8988T (cell line): ENCODE data around the gene CHST7.

Source experiments
- DNase-seq: peaks from one replicate; pipeline ENCODE4 v3.0.0; 2011

CHST7 gene

GRCh38 chrX:46610070-46610658 lies 36.6 kb downstream of the CHST7 start:
- no peak for DNase-seq

GRCh38 chrX:46611658-46612362 lies 38.2 kb downstream of the CHST7 start:
- DNase-seq: no peak

GRCh38 chrX:46617906-46618305 lies 44.3 kb downstream of the CHST7 start:
- DNase-seq: no peak

- no peak for DNase-seq
These were observed 45.4 kb downstream of the CHST7 start for GRCh38 chrX:46618947-46619346.

DNA sequence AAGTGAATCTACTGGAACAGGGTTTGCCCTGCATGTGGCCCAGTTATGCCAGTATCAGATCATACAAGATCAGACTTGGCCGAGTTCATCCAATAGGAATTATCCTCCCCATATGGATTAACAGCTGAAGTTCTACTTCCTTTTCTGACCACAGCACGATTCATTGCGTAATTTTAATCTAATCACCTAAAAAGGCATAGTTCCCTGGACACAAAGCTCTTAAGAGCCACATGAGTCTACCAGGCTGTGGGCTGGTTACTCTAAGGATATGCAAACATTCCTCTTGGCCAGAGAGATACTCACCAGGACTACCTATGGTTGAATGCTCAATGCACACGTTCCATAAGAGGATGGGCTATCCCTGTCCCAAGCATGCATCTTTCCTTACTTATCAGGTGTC lies 46.9 kb downstream of the CHST7 start:
- no peak for DNase-seq

DNA sequence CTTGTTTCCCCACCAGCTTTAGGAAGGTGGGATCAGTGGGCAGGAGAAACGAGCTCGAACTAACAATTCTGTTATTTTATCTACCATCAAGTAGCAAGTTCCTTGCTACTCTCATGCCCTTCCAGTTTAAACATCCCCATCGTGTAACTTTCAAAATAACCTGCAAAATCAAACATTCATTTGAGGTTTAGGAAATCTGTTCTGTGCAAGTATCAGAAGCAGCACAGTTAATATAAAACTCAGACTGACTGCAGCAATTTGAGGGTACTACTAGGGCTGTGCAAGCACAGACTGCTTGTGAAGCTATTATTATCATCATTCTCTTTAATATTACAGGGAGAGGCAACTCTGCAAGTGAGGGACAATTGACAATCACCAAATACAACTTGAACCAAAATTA lies 48.0 kb downstream of the CHST7 start:
- no peak for DNase-seq

DNA sequence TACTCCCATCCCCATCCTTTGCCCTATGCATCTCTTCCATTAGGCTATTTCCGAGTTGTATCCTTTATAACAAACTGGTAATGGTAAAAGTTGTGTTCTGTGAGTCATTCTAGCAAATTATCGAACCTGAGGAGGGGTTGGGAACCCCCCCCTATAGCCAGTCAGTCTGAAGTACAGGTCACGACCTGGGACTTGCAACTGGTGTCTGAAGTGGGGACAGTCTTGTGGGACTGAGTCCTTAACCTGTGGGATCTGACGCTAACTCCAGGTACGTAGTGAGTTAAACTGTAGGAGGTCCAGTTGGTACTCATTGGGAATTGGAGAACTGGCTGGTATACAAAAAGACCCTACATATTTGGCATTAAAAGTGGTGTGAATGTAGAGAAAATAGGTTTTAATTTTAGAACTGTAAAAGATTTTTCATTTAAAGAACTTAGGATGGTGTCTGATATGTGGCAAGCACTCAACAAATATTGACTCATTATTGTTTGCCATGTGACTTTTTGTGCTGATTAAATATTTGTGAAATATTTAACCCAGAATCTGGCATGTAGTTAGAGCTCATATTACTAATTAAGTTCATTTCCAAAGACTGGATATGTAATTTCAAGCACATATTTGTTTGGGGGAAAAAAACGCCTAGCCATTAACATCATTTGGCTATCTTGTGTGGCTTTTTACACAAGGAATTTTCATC lies 50.7 kb downstream of the CHST7 start:
- DNase-seq: no peak

GRCh38 chrX:46626566-46626965 lies 53.0 kb downstream of the CHST7 start:
- no peak for DNase-seq

DNA sequence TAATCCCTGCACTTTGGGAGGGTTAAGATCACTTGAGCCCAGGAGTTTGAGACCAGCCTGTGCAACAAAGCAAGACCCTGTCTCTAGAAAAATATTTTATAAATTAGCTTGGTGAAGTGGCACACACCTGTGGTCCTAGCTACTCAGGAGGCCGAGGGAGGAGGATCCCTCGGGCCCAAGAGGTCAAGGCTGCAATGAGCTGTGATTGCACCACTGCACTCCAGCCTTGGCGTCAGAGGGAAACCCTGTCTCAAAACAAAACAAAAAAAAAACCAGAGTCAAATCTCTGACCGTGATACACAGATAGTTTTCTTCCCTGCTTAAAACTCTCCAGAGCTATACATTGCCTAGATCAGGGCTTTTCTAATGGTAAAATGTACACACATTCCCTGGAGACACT lies 53.5 kb downstream of the CHST7 start:
- no peak for DNase-seq

DNA sequence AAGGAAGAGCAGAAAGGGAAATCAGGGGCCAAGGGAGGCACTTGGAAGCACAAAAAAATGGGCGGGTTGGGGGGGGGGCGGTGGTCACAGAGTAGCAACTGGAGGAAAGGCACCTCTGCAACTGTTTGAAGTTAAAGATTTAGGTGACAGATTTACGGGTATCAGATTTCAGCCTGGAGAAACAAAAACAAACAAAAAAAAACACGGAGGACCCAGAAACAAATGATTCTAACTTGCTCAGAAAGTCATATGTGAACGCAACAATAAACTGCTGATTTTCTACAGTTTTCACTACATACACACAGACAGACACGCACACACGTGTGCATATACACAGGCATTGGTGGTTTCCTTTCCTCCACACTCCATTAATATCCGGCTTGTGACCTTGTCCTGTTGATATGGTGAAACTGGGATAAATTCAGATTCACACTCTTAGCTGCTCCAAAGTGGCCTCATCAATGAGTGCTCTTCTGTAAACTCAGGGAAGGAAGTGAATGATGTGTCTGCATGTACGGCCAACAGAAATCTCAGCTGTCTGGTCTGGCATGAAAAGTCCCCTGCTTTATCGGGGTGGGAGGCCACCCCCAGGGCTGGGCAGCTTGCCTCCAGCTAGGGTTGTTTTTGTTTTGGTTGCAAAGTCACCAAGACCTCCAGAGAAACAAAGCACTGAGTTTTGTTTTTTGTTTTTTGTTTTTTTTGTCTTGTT lies 54.3 kb downstream of the CHST7 start:
- DNase-seq: no peak

DNA sequence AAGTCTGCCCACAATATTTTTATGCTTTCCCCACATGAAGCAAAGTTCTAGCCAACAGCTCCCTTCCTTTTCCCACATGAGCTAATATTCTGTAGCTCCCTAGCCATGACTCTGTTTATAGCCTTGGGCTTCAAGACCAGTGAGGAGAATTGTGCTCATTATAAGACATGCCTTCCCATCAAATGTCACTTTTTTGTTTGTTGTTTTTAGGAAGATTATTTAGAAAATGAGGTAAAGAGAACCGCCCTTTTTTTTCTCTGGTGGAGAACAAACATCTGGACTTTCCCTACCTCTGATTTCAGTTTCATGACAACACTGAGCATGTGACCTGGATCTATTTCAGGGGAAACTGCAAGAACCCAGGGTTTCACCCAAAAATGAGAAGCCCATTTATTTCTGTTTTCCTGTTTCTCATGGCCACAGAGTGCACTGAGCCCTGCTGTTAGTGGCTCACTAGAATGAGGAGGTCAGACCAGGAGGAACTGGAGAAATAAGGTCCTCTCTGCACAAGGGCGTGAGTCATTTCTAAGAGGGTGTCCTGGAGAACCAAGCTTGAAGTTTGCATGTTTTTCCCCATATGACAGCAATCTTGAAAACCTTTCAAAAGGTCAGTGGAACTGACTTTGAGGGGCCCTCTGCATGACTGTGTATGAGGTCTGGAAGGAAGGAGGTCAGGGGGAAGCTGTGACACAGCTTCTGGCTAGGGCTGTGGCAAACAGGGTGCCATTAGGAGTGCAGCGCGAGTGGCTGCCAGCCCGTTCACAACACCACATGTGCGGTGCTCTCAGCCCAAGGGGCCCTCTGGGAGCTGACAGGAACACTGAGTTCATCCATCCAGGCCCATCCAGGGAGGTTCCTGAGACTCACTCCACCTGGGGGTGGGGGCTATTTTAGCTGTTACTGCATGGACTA lies 55.2 kb downstream of the CHST7 start:
- no peak for DNase-seq

- DNase-seq: no peak
These were observed 56.6 kb downstream of the CHST7 start for GRCh38 chrX:46630141-46630540.

GRCh38 chrX:46634577-46634976 lies 61.0 kb downstream of the CHST7 start:
- no peak for DNase-seq

DNA sequence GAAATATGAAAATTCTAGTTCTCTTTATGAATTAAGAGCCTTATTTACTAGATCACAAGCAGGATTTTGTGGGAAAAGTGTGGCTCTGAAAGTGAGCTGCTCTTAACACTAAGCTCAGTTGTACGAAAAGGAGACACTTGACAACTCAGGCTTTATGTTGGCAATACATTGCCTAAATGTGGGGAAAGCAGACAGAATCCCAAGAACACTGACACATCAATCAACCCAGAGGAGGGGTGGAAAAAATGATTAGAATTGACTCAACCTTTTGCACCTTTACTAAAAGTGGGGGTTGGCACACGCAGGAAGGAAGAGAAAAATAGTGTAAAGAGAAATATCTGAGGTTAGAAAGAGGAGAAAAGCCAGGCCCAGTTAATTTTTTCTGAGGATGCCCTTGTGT lies 61.6 kb downstream of the CHST7 start:
- no peak for DNase-seq

GRCh38 chrX:46636223-46636622 lies 62.7 kb downstream of the CHST7 start:
- DNase-seq: no peak

DNA sequence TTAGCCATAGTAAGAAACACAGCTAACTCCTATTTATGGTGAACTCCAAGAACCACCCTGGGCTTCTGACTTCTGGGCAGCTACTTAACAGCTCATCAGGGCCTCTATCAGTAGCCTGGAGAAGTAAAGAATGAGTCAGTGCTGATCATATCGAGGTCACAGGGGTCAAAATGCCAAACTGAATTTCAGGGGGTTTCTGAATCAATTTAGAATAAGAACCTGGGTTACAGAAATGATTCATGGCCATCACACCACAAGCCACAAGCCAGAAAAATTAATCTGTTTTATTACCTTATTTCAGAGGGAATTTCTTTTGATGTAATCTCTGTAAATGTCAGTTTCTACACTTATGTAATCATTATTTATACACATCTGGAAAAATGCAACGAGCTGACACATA lies 64.4 kb downstream of the CHST7 start:
- no peak for DNase-seq

GRCh38 chrX:46642145-46642544 lies 68.6 kb downstream of the CHST7 start:
- no peak for DNase-seq

DNA sequence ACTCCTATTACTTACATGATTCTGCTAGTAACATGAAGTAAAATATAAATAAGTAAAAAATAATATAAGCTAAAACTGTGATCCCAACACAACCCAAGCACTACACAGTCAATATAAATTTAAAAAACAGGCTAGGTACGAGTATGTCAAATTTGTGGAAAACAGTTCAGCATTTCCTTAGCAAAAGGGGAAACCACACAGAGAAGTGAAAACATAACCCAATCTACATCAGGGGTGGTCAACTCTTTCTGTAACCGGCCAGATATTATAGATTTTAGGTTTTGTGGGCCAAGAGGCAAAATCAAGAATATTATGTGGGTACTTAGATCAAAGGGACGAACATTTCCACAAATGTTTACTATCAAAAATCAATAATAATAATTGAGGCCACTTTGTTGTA lies 70.1 kb downstream of the CHST7 start:
- no peak for DNase-seq

DNA sequence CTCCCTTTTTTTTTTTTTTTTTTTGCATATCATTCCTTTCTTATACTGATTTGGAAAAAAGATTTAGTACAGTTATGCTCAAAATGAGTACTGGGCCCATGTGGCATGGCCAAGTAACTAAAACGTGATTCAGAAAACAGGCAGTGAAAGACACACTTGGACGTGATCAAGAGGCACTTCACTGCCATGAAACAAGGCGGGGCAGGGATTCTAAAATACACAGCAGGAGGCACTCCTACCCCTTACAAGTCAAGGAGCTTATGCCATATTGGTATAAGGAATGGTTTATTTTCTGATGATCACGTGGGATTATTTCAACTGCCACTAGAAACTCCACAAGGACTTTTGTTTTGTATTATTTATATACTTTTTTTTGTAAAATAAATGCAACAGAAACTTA lies 72.0 kb downstream of the CHST7 start:
- DNase-seq: no peak

DNA sequence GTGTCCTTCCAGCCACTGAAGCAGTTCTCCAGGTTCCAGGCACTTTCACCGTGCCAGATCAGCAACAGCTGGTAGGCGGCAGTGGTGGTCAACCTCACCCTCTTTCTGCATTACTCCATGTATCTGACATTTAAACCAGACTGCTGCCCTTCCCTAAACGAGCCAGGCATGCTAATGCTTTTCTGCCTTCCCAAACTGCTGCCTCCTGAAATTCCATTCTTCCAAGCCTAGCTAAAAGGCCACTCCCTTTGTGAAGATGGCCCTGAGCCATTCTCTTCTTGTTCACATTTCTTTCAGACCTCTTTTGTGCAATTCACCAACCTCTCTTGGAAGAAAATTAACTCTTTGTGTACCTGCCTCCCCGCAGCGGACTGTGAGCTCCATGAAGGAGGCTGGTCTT lies 73.7 kb downstream of the CHST7 start:
- DNase-seq: no peak
